Neural progenitor cell (in vitro differentiated cells): ENCODE measurements around the gene GAS6. TPM values are rescaled to one million over a fixed set of nuclear protein-coding genes. Genes with fewer than 3 reads are reported as not detected.

Experiments used
- DNase-seq: peaks from one replicate; pipeline ENCODE4 v3.0.0-alpha.2; 2016; ENCODE audit warnings: low spot score
- H2AFZ ChIP-seq: fragments of 200-600 bp; sonication (generic); replicated peaks from 2 replicates; pipeline ENCODE4 v1.6.1; 2016; ENCODE audit warnings: antibody characterized with exemption
- H3F3A ChIP-seq: fragments of 200-600 bp; sonication (generic); 2 replicates; pipeline ENCODE4 v1.6.1; 2016; ENCODE audit warnings: antibody characterized with exemption, low read depth
- H3K27ac ChIP-seq: fragments of 200-600 bp; sonication (generic); 2 replicates; pipeline ENCODE4 v1.5.1; 2016; ENCODE audit warnings: mild to moderate bottlenecking
- H3K27me3 ChIP-seq: fragments of 200-600 bp; sonication (generic); 2 replicates; pipeline ENCODE4 v1.6.1; 2016; ENCODE audit warnings: mild to moderate bottlenecking, moderate library complexity
- H3K36me3 ChIP-seq: fragments of 200-600 bp; sonication (generic); 2 replicates; pipeline ENCODE4 v1.5.1; 2016
- H3K4me1 ChIP-seq: fragments of 200-600 bp; sonication (generic); 2 replicates; pipeline ENCODE4 v1.6.1; 2016; ENCODE audit warnings: mixed run types
- H3K4me2 ChIP-seq: fragments of 200-600 bp; sonication (generic); 2 replicates; pipeline ENCODE4 v1.6.1; 2016
- H3K4me3 ChIP-seq: fragments of 200-600 bp; sonication (generic); 2 replicates; pipeline ENCODE4 v1.5.1; 2016
- H3K79me2 ChIP-seq: fragments of 200-600 bp; sonication (generic); 2 replicates; pipeline ENCODE4 v1.6.1; 2016; ENCODE audit warnings: low read depth
- H3K9ac ChIP-seq: fragments of 200-600 bp; sonication (generic); 2 replicates; pipeline ENCODE4 v1.6.1; 2016
- H3K9me3 ChIP-seq: fragments of 200-600 bp; sonication (generic); 2 replicates; pipeline ENCODE4 v1.5.1; 2016; ENCODE audit warnings: low read depth
- H4K20me1 ChIP-seq: fragments of 200-600 bp; sonication (generic); 2 replicates; pipeline ENCODE4 v1.6.1; 2016; ENCODE audit warnings: low read depth
- H3K27ac Mint-ChIP-seq: 3 replicates; pipeline ENCODE4 v1.8.0; 2021; ENCODE audit warnings: mixed read lengths
- H3K27me3 Mint-ChIP-seq: 2 replicates; pipeline ENCODE4 v1.8.0; 2022; ENCODE audit warnings: low read depth, mild to moderate bottlenecking, inconsistent platforms, moderate library complexity, mixed read lengths; ENCODE audit not compliant: insufficient read depth
- H3K36me3 Mint-ChIP-seq: 3 replicates; pipeline ENCODE4 v1.8.0; 2021; ENCODE audit warnings: mixed read lengths
- H3K4me1 Mint-ChIP-seq: 3 replicates; pipeline ENCODE4 v1.8.0; 2021; ENCODE audit warnings: mixed read lengths
- H3K4me3 Mint-ChIP-seq: 3 replicates; pipeline ENCODE4 v1.8.0; 2021; ENCODE audit warnings: mild to moderate bottlenecking, moderate library complexity, mixed read lengths
- H3K9me3 Mint-ChIP-seq: 3 replicates; pipeline ENCODE4 v1.8.0; 2020; ENCODE audit warnings: mixed read lengths
- CTCF ChIP-seq: fragments of 200-600 bp; sonication (generic); IDR thresholded peaks from 2 replicates; pipeline ENCODE4 v1.5.1; 2017; ENCODE audit warnings: antibody characterized with exemption, mild to moderate bottlenecking
- EZH2 ChIP-seq: fragments of 200-600 bp; sonication (generic); IDR thresholded peaks from 2 replicates; pipeline ENCODE4 v1.6.1; 2017; ENCODE audit warnings: antibody characterized with exemption, mild to moderate bottlenecking, moderate library complexity
- EZH2phosphoT487 ChIP-seq: fragments of 200-600 bp; sonication (generic); IDR thresholded peaks from 2 replicates; pipeline ENCODE4 v1.6.1; 2017; ENCODE audit warnings: antibody characterized with exemption
- total RNA-seq: library from RNA; depleted of rRNA; stranded (reverse); fragments of >200 nt; gene quantifications from 2 replicates; pipeline ENCODE4 v1.2.3, GENCODE V29; 2015; ENCODE audit warnings: low replicate concordance

The GAS6 gene
- total RNA-seq, 1 donor from 2014 or later, result 12.8 TPM

GRCh38 chr13:113907635-113908617 is 44.0 kb upstream of the GAS6 start:
- no peak overlapping the region for H3K4me3 ChIP-seq
- no peak overlapping the region for H3K4me3 Mint-ChIP-seq
- H3K36me3 Mint-ChIP-seq, result no peaks in the 10 kb centered on the region
- H3K4me1 Mint-ChIP-seq, result peaks cover 15% of the 10 kb centered on the region
- no peak overlapping the region for H3K27ac Mint-ChIP-seq
- H3K36me3 ChIP-seq, result no peaks in the 10 kb centered on the region
- peaks cover 2% of the 10 kb centered on the region for H3K27me3 Mint-ChIP-seq
- H2AFZ ChIP-seq, result no peak overlapping the region
- no peak for DNase-seq
- no peak overlapping the region for H3K9ac ChIP-seq
- no peaks in the 10 kb centered on the region for H4K20me1 ChIP-seq
- H3K9me3 Mint-ChIP-seq, result peaks cover 6% of the 10 kb centered on the region
- no peaks in the 10 kb centered on the region for H3K27me3 ChIP-seq
- H3K4me2 ChIP-seq, result no peak overlapping the region
- no peak for TF ChIP-seq EZH2phosphoT487
- TF ChIP-seq EZH2, result no peak
- no peak for TF ChIP-seq CTCF
- no peak overlapping the region for H3K27ac ChIP-seq
- H3K9me3 ChIP-seq, result no peaks in the 10 kb centered on the region
- no peaks in the 10 kb centered on the region for H3K79me2 ChIP-seq
- H3F3A ChIP-seq, result no peaks in the 10 kb centered on the region
- H3K4me1 ChIP-seq, result no peaks in the 10 kb centered on the region

- Histone ChIP-seq H3K9ac (no peak overlapping the region), H3K27ac (no peak overlapping the region), H3K9me3 (no peaks in the 10 kb centered on the region), H3K27me3 (no peaks in the 10 kb centered on the region), H3F3A (no peaks in the 10 kb centered on the region), H3K79me2 (no peaks in the 10 kb centered on the region), H3K4me3 (no peak overlapping the region), H3K4me1 (no peaks in the 10 kb centered on the region), H4K20me1 (no peaks in the 10 kb centered on the region), H3K36me3 (no peaks in the 10 kb centered on the region), H3K4me2 (no peak overlapping the region), H2AFZ (no peak overlapping the region)
- H3K36me3 Mint-ChIP-seq, result no peaks in the 10 kb centered on the region
- H3K27ac Mint-ChIP-seq, result no peak overlapping the region
- peaks cover 15% of the 10 kb centered on the region for H3K4me1 Mint-ChIP-seq
- no peak for TF ChIP-seq EZH2phosphoT487
- TF ChIP-seq CTCF, result no peak
- TF ChIP-seq EZH2, result no peak
- H3K27me3 Mint-ChIP-seq, result peaks cover 5% of the 10 kb centered on the region
- no peak overlapping the region for H3K4me3 Mint-ChIP-seq
- DNase-seq, result no peak
- H3K9me3 Mint-ChIP-seq, result no peaks in the 10 kb centered on the region
Observed at GRCh38 chr13:113906571-113906970, 42.7 kb upstream of the GAS6 start.

- DNase-seq, result no peak
- TF ChIP-seq EZH2phosphoT487, result no peak
- no peak for TF ChIP-seq CTCF
- TF ChIP-seq EZH2, result no peak
- no peak overlapping the region for H3K4me3 ChIP-seq
- no peak overlapping the region for H3K27ac ChIP-seq
- peaks cover 15% of the 10 kb centered on the region for H3K4me1 Mint-ChIP-seq
- no peak overlapping the region for H3K27ac Mint-ChIP-seq
- no peak overlapping the region for H2AFZ ChIP-seq
- H3K4me1 ChIP-seq, result no peaks in the 10 kb centered on the region
- H3K9me3 Mint-ChIP-seq, result no peaks in the 10 kb centered on the region
- peaks cover 5% of the 10 kb centered on the region for H3K27me3 Mint-ChIP-seq
- H3F3A ChIP-seq, result no peaks in the 10 kb centered on the region
- H3K4me2 ChIP-seq, result no peak overlapping the region
- no peak overlapping the region for H3K9ac ChIP-seq
- no peaks in the 10 kb centered on the region for H3K27me3 ChIP-seq
- no peaks in the 10 kb centered on the region for H3K9me3 ChIP-seq
- no peaks in the 10 kb centered on the region for H3K79me2 ChIP-seq
- H3K4me3 Mint-ChIP-seq, result no peak overlapping the region
- no peaks in the 10 kb centered on the region for H4K20me1 ChIP-seq
- no peaks in the 10 kb centered on the region for H3K36me3 ChIP-seq
- H3K36me3 Mint-ChIP-seq, result no peaks in the 10 kb centered on the region
Observed at GRCh38 chr13:113905942-113906341, 42.1 kb upstream of the GAS6 start.
